Spleen (tissue), 13 donors: ENCODE data around the gene MSI1. TPM values are rescaled to one million over a fixed set of nuclear protein-coding genes. Genes with fewer than 3 reads are reported as not detected.
A peak's percentile ranks its signal among the peaks of the same experiment; 100 is the strongest.

Experiments used
- DNase-seq: peaks from one replicate; pipeline ENCODE4 v3.0.0-alpha.2; 2020
- H3K27ac ChIP-seq, 8 donors: fragments of 200-600 bp; sonication (generic) in 7 of 8; 1 replicate in 4 of 8; 2 replicates in 4 of 8; pipeline versions ENCODE4 v1.5.0 to v1.8.0; 2016 to 2021; ENCODE audit warnings: inconsistent platforms in 4 of 8, mild to moderate bottlenecking in 4 of 8, moderate library complexity in 1 of 8
- H3K27me3 ChIP-seq, 7 donors: fragments of 200-600 bp; sonication (generic) in 6 of 7; replicated peaks in 1 of 7; 1 replicate in 4 of 7; 2 replicates in 3 of 7; pipeline versions ENCODE4 v1.5.0 to v1.8.0; 2016 to 2021; ENCODE audit warnings: inconsistent platforms in 3 of 7, mild to moderate bottlenecking in 1 of 7
- H3K36me3 ChIP-seq, 6 donors: fragments of 200-600 bp; sonication (generic) in 5 of 6; 1 replicate in 4 of 6; 2 replicates in 2 of 6; pipeline versions ENCODE4 v1.5.0 to v1.8.0; 2016 to 2021; ENCODE audit warnings: inconsistent platforms in 2 of 6
- H3K4me1 ChIP-seq, 6 donors: fragments of 200-600 bp; sonication (generic) in 5 of 6; 1 replicate in 3 of 6; 2 replicates in 3 of 6; pipeline versions ENCODE4 v1.5.0 to v1.8.0; 2016 to 2021; ENCODE audit warnings: inconsistent platforms in 3 of 6
- H3K4me3 ChIP-seq, 8 donors: fragments of 200-600 bp; sonication (generic) in 7 of 8; 1 replicate in 4 of 8; 2 replicates in 4 of 8; pipeline versions ENCODE4 v1.5.0 to v1.8.0; 2016 to 2021; ENCODE audit warnings: inconsistent platforms in 4 of 8, mild to moderate bottlenecking in 4 of 8, moderate library complexity in 2 of 8
- H3K9me3 ChIP-seq, 8 donors: fragments of 200-600 bp; sonication (generic) in 7 of 8; 1 replicate in 4 of 8; 2 replicates in 4 of 8; pipeline versions ENCODE4 v1.5.0 to v1.8.0; 2016 to 2021; ENCODE audit warnings: inconsistent platforms in 4 of 8
- POLR2A ChIP-seq, 3 donors: fragments of 450-650 bp; IDR thresholded peaks; one replicate each; pipeline ENCODE4 v1.5.1; 2017; ENCODE audit warnings: antibody characterized with exemption in 3 of 3, mild to moderate bottlenecking in 1 of 3
- POLR2AphosphoS5 ChIP-seq, 3 donors: sonication (generic); formaldehyde crosslinking; IDR thresholded peaks; one replicate each; pipeline ENCODE4 v1.5.1; 2017; ENCODE audit warnings: antibody characterized with exemption in 3 of 3
- WGBS, 5 donors: extraction: QIAGEN DNeasy Blood & Tissue Kit in 3 of 5; methylation state at CpG; one replicate each; pipeline versions ENCODE4 v1.1.5 to v1.1.7; 2013 to 2018; 5-methylcytosine and 5-hydroxymethylcytosine counted together
- intact Hi-C: fragments of 100-400 bp; cut with DNase I; formaldehyde crosslinking; loops from one replicate; pipeline ENCODE4 v1.15.0; 2023; ENCODE audit warnings: low total_unique reads
- long read RNA-seq, 2 donors: transcript quantifications; one replicate each; lab custom pipeline, GENCODE V29; 2026
- polyA plus RNA-seq, 3 donors: library from polyadenylated mRNA; stranded (reverse); fragments of 200-250 nt; gene quantifications; one replicate each; pipeline ENCODE4 v1.2.1, GENCODE V29; 2013
- total RNA-seq, 7 donors: library from RNA; depleted of rRNA in 3 of 7; stranded (reverse); fragments of >200 nt in 3 of 7; fragmentation: NEBNext Ultra II Directional in 4 of 7; extraction: Animal tissue kit (Norgen Biotek cat#: 25700) in 4 of 7; gene quantifications; one replicate each; pipeline versions ENCODE4 v1.1.0 to v1.2.1, GENCODE V29; 2016 to 2021
- TF ChIP-seq, protein P1 (sequence below), 11 experiments: fragments of 200-600 bp in 7 of 11; fragments of 450-650 bp in 4 of 11; sonication (generic) in 4 of 11; IDR thresholded peaks in 8 of 11; conservative IDR thresholded peaks in 3 of 11; 1 replicate in 7 of 11; 2 replicates in 4 of 11; pipeline versions ENCODE4 v1.4.0 to v1.8.0; 2016 to 2021; ENCODE audit warnings: antibody characterized with exemption in 11 of 11, inconsistent platforms in 4 of 11, mild to moderate bottlenecking in 1 of 11
- donor health status: healthy with polysubstance abuse.
- donor health status: DM: no; HTN: no; CAD: no; lungs with moderate emphysema.
- donor health status: DM: no; HTN: no; CAD: no.
- donor health status: Bipolar disorder and iron deficiency.
- donor health status: healthy.
- donor health status: DM: no; HTN: no; CAD: no.
- donor health status: DM: yes; HTN: yes; CAD: no.

Gene MSI1
- under 1 TPM in 1 of 7 donors, not detected in 6; 0.35 TPM for total RNA-seq
- under 1 TPM in 2 of 3 donors, not detected in 1; 0.02 to 0.03 TPM for polyA plus RNA-seq
- long read RNA-seq, donor 1, result 0 reads
- long read RNA-seq, donor 2, result 0 reads

DNA sequence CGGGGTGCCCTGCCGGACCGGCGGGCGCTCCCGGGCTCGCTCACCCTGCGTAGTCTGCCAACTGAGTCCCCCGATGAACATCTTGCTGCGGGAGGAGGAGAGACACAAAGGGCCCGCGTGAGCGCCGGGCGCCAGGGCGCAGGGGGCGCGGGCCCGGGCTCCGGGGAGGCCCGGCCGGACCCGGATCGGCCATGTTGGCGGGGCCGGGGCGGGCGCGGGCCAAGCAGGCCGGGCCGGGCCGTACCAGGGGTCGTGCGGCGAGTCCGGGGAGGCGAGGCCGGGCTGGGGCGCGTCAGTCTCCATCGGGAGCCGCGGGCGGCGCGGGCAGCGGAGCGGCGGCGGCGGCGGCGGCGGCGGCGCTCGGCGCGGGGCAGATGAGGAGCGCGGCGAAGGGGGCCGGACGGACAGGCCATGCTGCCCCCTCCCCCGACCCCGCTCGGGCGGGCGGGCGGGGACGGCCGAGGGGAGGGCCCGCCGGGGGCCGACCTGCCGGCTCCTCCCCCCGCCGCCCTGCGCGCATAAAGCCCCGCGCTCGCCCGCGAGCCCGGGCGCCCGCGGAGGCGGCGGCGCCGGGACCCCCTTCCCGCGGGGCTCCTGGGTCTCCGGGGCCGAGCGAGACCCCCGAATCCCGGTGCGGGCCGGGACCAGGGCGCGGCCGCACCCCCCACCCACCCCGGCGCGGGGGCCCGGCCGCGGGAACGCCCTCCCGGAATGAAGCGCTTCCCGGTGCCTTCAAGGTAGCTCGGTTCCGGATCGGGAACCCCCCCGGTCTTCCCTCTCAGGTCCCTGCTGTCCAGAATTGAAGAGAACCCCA is at the start of gene MSI1:
Gene MSI1 (minus strand): TSS at position 376 of the 814 bp plus-strand sequence. CDS start 73 bp downstream, at position 303.
- no peak for TF ChIP-seq POLR2AphosphoS5 (IDR thresholded peaks at IDR 0.05)
- no peak for TF ChIP-seq POLR2A (IDR thresholded peaks at IDR 0.05)
- TF ChIP-seq, protein P1, sequence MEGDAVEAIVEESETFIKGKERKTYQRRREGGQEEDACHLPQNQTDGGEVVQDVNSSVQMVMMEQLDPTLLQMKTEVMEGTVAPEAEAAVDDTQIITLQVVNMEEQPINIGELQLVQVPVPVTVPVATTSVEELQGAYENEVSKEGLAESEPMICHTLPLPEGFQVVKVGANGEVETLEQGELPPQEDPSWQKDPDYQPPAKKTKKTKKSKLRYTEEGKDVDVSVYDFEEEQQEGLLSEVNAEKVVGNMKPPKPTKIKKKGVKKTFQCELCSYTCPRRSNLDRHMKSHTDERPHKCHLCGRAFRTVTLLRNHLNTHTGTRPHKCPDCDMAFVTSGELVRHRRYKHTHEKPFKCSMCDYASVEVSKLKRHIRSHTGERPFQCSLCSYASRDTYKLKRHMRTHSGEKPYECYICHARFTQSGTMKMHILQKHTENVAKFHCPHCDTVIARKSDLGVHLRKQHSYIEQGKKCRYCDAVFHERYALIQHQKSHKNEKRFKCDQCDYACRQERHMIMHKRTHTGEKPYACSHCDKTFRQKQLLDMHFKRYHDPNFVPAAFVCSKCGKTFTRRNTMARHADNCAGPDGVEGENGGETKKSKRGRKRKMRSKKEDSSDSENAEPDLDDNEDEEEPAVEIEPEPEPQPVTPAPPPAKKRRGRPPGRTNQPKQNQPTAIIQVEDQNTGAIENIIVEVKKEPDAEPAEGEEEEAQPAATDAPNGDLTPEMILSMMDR (IDR thresholded peaks at IDR 0.05 in 8 of 11, conservative IDR thresholded peaks at IDR 0.05 in 3 of 11), result no peak
- intact Hi-C loops, result no loop called here
- Histone ChIP-seq H3K36me3 (no peaks in the 10 kb centered on the region), H3K4me3 (peak within 1 kb of the TSS in 7 of 8 donors; percentile 27 to 69 (median 30)), H3K9me3 (no peaks in the 10 kb centered on the region), H3K4me1 (peaks cover 0 to 23% (median 19%) of the 10 kb centered on the region in 6 donors), H3K27ac (no peak within 1 kb of the TSS), H3K27me3 (peaks cover 0 to 99% (median 61%) of the 10 kb centered on the region in 7 donors)
- WGBS, 5 donors, result 0 to 11% (median 1%) methylated on average over 5 to 119 of the region's 119 CpGs
- DNase-seq, result no peak

DNA sequence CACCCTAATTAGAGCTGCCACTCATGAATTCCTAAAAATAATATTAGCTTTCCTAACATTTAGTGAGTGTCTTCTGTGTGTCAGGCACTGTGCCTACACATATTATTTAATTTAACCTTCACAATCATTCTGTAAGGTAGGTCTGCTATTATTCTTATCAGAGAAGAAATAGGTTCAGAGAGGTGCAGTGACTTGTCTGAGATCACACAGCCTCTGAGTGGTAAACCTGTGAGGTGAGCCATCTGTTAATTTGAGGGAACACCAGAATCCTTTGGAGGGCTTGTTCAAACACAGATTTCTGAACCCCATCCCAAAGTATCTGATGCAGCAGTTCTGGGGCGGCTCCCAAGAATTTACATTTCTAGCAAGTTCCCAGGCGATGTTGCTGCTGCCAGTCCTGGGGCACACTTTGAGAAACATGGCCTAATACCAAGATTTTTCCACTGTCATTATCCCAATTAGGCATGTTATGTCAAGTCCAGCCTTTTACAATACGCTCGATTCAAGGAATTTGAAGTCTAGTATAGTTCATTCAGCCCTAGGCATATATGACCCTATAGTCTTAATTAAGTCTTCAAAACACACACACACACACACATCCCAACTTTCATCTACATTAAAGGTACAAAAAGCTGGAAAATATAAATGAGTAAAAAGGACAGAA is 49.1 kb upstream of the MSI1 start:
- no peak overlapping the region for H3K27ac ChIP-seq
- peaks cover 0 to 15% (median 0%) of the 10 kb centered on the region in 7 donors for H3K27me3 ChIP-seq
- TF ChIP-seq, protein P1 (IDR thresholded peaks at IDR 0.05 in 8 of 11, conservative IDR thresholded peaks at IDR 0.05 in 3 of 11), result no peak
- TF ChIP-seq POLR2A (IDR thresholded peaks at IDR 0.05), result no peak
- TF ChIP-seq POLR2AphosphoS5 (IDR thresholded peaks at IDR 0.05), result no peak
- H3K4me3 ChIP-seq, result no peak overlapping the region
- H3K36me3 ChIP-seq, result no peaks in the 10 kb centered on the region
- WGBS, 5 donors, result 88 to 95% (median 91%) methylated on average over 4 of the region's 4 CpGs
- no peak for DNase-seq
- H3K4me1 ChIP-seq, result no peaks in the 10 kb centered on the region
- intact Hi-C loops, result no loop called here
- no peaks in the 10 kb centered on the region for H3K9me3 ChIP-seq

DNA sequence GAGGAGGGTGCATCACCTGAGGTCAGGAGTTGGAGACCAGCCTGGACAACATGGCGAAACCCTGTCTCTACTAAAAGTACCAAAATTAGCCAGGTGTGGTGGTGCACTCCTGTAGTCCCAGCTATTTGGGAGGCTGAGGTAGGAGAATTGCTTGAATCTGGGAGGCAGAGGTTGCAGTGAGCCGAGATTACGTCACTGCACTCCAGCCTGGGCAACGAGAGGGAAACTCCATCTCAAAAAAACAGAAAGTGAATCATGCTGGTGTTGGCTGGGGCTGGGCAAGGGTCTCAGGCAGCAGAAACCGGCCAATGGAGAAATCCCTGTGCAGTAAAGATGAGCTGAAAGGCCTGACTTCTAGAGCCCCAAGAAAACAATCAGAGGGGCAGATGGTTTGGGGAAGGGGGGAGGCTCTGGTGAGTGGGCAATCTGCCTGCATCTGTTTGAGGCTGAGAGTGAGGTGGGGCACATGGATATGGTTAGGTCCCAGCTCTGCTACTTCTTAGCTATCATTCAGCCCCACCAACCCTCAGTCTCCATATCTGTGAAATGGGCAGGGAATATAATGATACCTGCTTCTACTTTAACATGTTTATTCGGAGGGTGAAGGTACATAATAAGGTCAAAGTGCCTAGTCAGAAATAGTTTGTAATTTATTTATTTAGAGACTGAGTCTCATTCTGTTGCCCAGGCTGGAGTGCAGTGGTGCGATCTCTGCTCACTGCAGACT is 47.7 kb upstream of the MSI1 start:
- no peak for TF ChIP-seq POLR2A (IDR thresholded peaks at IDR 0.05)
- intact Hi-C loops, result no loop called here
- no peak for DNase-seq
- H3K4me1 ChIP-seq, result no peaks in the 10 kb centered on the region
- H3K9me3 ChIP-seq, result no peaks in the 10 kb centered on the region
- no peak overlapping the region for H3K4me3 ChIP-seq
- whole genome bisulfite sequencing, 5 donors, result 76 to 86% (median 82%) methylated on average over 7 of the region's 7 CpGs
- no peaks in the 10 kb centered on the region for H3K36me3 ChIP-seq
- H3K27me3 ChIP-seq, result peaks cover 0 to 19% (median 0%) of the 10 kb centered on the region in 7 donors
- H3K27ac ChIP-seq, result no peak overlapping the region

DNA sequence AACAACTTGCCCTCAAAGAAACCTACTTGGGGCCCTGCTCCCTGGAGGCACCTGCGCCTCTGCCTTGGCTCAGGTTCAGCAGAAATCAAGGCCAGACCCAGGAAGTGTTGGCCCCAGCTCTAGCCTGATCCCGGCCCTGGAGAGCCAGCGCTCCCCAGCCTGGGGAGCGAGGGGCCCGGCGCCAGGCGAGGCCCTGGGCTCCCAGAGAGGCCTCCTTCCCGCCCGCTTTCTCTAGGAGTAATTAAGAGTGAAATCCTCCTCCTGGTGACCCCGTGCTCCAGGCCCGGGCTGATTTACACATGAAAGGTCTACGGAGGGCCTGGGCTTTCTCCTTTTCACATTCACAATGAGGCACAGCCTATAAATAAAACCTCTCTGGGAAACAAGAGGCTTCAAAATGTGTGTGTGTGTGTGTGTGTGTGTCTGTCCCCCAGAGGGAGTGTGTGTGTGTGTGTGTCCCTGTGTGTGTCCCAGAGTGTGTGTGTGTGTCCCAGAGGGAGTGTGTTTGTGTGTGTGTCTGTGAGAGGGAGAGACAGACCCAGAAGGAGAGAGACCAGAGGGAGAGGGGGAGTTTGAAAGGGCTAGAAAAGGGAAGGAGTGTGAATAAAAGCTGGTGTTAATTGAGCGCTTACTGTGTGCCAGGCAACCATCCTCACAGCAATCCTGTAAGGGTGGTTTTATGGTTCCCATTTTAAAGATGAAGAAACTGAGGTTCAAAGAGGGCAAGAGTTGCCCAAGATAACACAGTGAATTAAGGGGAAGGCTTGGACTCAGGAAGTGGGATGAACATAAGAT is 45.1 kb upstream of the MSI1 start:
- no peaks in the 10 kb centered on the region for H3K36me3 ChIP-seq
- TF ChIP-seq POLR2AphosphoS5 (IDR thresholded peaks at IDR 0.05) (no peak), POLR2A (IDR thresholded peaks at IDR 0.05) (no peak)
- TF ChIP-seq, protein P1 (IDR thresholded peaks at IDR 0.05 in 8 of 11, conservative IDR thresholded peaks at IDR 0.05 in 3 of 11), result no peak
- no peak overlapping the region for H3K27ac ChIP-seq
- intact Hi-C loops, result no loop called here
- no peaks in the 10 kb centered on the region for H3K9me3 ChIP-seq
- H3K4me3 ChIP-seq, result no peak overlapping the region
- no peak for DNase-seq
- peaks cover 0 to 11% (median 0%) of the 10 kb centered on the region in 7 donors for H3K27me3 ChIP-seq
- 67 to 74% (median 69%) methylated on average over 8 to 13 of the region's 13 CpGs for WGBS, 5 donors
- H3K4me1 ChIP-seq, result no peaks in the 10 kb centered on the region
